ENCODE results near the gene IZUMO1R. TPM values are rescaled to one million over a fixed set of nuclear protein-coding genes. Genes with fewer than 3 reads are reported as not detected.

IZUMO1R gene
- total RNA-seq, 1 donor from 2014 or later, result not detected

GRCh38 chr11:94326947-94327346 is 22.6 kb downstream of the IZUMO1R start:
- Histone ChIP-seq H2AFZ (replicated peaks) (no peak overlapping the region), H3K4me1 (no peaks in the 10 kb centered on the region), H3K4me3 (no peak overlapping the region), H3K27ac (no peak overlapping the region), H3K4me2 (no peak overlapping the region), H3F3A (ENCODE audit: low read depth) (no peaks in the 10 kb centered on the region), H3K79me2 (ENCODE audit: low read depth) (no peaks in the 10 kb centered on the region), H4K20me1 (ENCODE audit: low read depth) (no peaks in the 10 kb centered on the region), H3K36me3 (no peaks in the 10 kb centered on the region), H3K9me3 (ENCODE audit: low read depth) (no peaks in the 10 kb centered on the region), H3K27me3 (no peaks in the 10 kb centered on the region), H3K9ac (no peak overlapping the region)
- TF ChIP-seq EZH2phosphoT487 (IDR thresholded peaks at IDR 0.05) (no peak), EZH2 (IDR thresholded peaks at IDR 0.05) (no peak), CTCF (IDR thresholded peaks at IDR 0.05) (no peak)
- no peaks in the 10 kb centered on the region for H3K36me3 Mint-ChIP-seq
- no peaks in the 10 kb centered on the region for H3K4me1 Mint-ChIP-seq
- H3K9me3 Mint-ChIP-seq, result no peaks in the 10 kb centered on the region
- no peak overlapping the region for H3K27ac Mint-ChIP-seq
- H3K27me3 Mint-ChIP-seq (ENCODE audit: insufficient read depth, low read depth), result no peaks in the 10 kb centered on the region
- no peak overlapping the region for H3K4me3 Mint-ChIP-seq
- no peak for DNase-seq (ENCODE audit: low spot score)

- Histone ChIP-seq H3K4me1 (no peaks in the 10 kb centered on the region), H3K4me3 (no peak overlapping the region), H3K4me2 (no peak overlapping the region), H3K9me3 (ENCODE audit: low read depth) (no peaks in the 10 kb centered on the region), H3K36me3 (no peaks in the 10 kb centered on the region), H3K27me3 (no peaks in the 10 kb centered on the region), H3K9ac (no peak overlapping the region), H3F3A (ENCODE audit: low read depth) (no peaks in the 10 kb centered on the region), H3K79me2 (ENCODE audit: low read depth) (no peaks in the 10 kb centered on the region), H3K27ac (no peak overlapping the region), H4K20me1 (ENCODE audit: low read depth) (no peaks in the 10 kb centered on the region), H2AFZ (replicated peaks) (no peak overlapping the region)
- Mint-ChIP-seq H3K9me3 (no peaks in the 10 kb centered on the region), H3K27ac (no peak overlapping the region), H3K36me3 (no peaks in the 10 kb centered on the region), H3K4me3 (no peak overlapping the region), H3K27me3 (ENCODE audit: insufficient read depth, low read depth) (no peaks in the 10 kb centered on the region), H3K4me1 (no peaks in the 10 kb centered on the region)
- no peak for DNase-seq (ENCODE audit: low spot score)
- TF ChIP-seq EZH2phosphoT487 (IDR thresholded peaks at IDR 0.05) (no peak), EZH2 (IDR thresholded peaks at IDR 0.05) (no peak), CTCF (IDR thresholded peaks at IDR 0.05) (no peak)
These were observed 24.3 kb downstream of the IZUMO1R start for GRCh38 chr11:94328587-94329080.

- no peaks in the 10 kb centered on the region for H3K9me3 Mint-ChIP-seq
- no peaks in the 10 kb centered on the region for H3F3A ChIP-seq (ENCODE audit: low read depth)
- H3K27me3 ChIP-seq, result no peaks in the 10 kb centered on the region
- no peak overlapping the region for H3K4me3 ChIP-seq
- H3K36me3 ChIP-seq, result no peaks in the 10 kb centered on the region
- H3K9ac ChIP-seq, result no peak overlapping the region
- H3K9me3 ChIP-seq (ENCODE audit: low read depth), result no peaks in the 10 kb centered on the region
- H4K20me1 ChIP-seq (ENCODE audit: low read depth), result no peaks in the 10 kb centered on the region
- no peaks in the 10 kb centered on the region for H3K4me1 ChIP-seq
- no peak overlapping the region for H3K27ac Mint-ChIP-seq
- no peak overlapping the region for H3K27ac ChIP-seq
- H3K27me3 Mint-ChIP-seq (ENCODE audit: insufficient read depth, low read depth), result no peaks in the 10 kb centered on the region
- DNase-seq (ENCODE audit: low spot score), result no peak
- TF ChIP-seq CTCF (IDR thresholded peaks at IDR 0.05), result no peak
- TF ChIP-seq EZH2 (IDR thresholded peaks at IDR 0.05), result no peak
- H3K4me3 Mint-ChIP-seq, result no peak overlapping the region
- H3K4me1 Mint-ChIP-seq, result no peaks in the 10 kb centered on the region
- no peaks in the 10 kb centered on the region for H3K79me2 ChIP-seq (ENCODE audit: low read depth)
- no peaks in the 10 kb centered on the region for H3K36me3 Mint-ChIP-seq
- H2AFZ ChIP-seq (replicated peaks), result no peak overlapping the region
- H3K4me2 ChIP-seq, result no peak overlapping the region
These were observed 25.1 kb downstream of the IZUMO1R start for GRCh38 chr11:94329501-94329900.
